Keratinocyte (primary cell): ENCODE results near the gene RALGPS2. TPM values are rescaled to one million over a fixed set of nuclear protein-coding genes. Genes with fewer than 3 reads are reported as not detected.

Experiments
- DNase-seq: peaks from one replicate; pipeline ENCODE4 v3.0.0-alpha.2; 2011; ENCODE audit warnings: low read depth, missing footprints, low spot score
- FAIRE-seq: peaks from 2 replicates; lab custom pipeline; 2011; peaks lifted over from hg19 to GRCh38; lab: Jason Lieb, UNC
- H2AFZ ChIP-seq: 2 replicates; pipeline ENCODE4 v1.6.0; 2012; ENCODE audit warnings: low read length, control low read depth, inconsistent platforms; ENCODE audit not compliant: control insufficient read depth
- H3K27ac ChIP-seq: 2 replicates; pipeline ENCODE4 v1.5.1; 2011; ENCODE audit warnings: low read length; ENCODE audit not compliant: control insufficient read depth, insufficient read depth
- H3K27me3 ChIP-seq: 3 replicates; pipeline ENCODE4 v1.6.0; 2011; ENCODE audit warnings: low read length; ENCODE audit not compliant: control insufficient read depth, insufficient read depth; ENCODE audit errors: extremely low read depth
- H3K36me3 ChIP-seq, 2 experiments: 2 replicates in 1 of 2; 3 replicates in 1 of 2; pipeline ENCODE4 v1.5.1; 2011; ENCODE audit warnings: low read length in 2 of 2, mild to moderate bottlenecking in 1 of 2; ENCODE audit not compliant: control insufficient read depth in 2 of 2, insufficient read depth in 2 of 2; ENCODE audit errors: extremely low read depth in 1 of 2
- H3K4me1 ChIP-seq: 3 replicates; pipeline ENCODE4 v1.5.1; 2011; ENCODE audit warnings: low read length; ENCODE audit not compliant: control insufficient read depth, insufficient read depth; ENCODE audit errors: extremely low read depth
- H3K4me2 ChIP-seq: 3 replicates; pipeline ENCODE4 v1.6.0; 2011; ENCODE audit warnings: low read depth, low read length; ENCODE audit not compliant: control insufficient read depth, insufficient read depth; ENCODE audit errors: extremely low read depth
- H3K4me3 ChIP-seq, 3 experiments: fragments of 200-600 bp in 1 of 3; sonication (generic) in 1 of 3; 2 replicates in 2 of 3; 3 replicates in 1 of 3; pipeline ENCODE4 v1.5.1; 2011 to 2016; ENCODE audit warnings: low read length in 3 of 3, mild to moderate bottlenecking in 3 of 3, control low read depth in 2 of 3, inconsistent platforms in 1 of 3, low read depth in 1 of 3, mixed read lengths in 1 of 3, mixed run types in 1 of 3, moderate library complexity in 1 of 3; ENCODE audit not compliant: control insufficient read depth in 2 of 3, insufficient read depth in 2 of 3; ENCODE audit errors: extremely low read depth in 1 of 3
- H3K79me2 ChIP-seq: 2 replicates; pipeline ENCODE4 v1.6.0; 2012; ENCODE audit warnings: low read length; ENCODE audit not compliant: control insufficient read depth, insufficient read depth
- H3K9ac ChIP-seq: 3 replicates; pipeline ENCODE4 v1.6.0; 2011; ENCODE audit warnings: low read length; ENCODE audit not compliant: control insufficient read depth, insufficient read depth; ENCODE audit errors: extremely low read depth
- H3K9me1 ChIP-seq: 3 replicates; pipeline ENCODE4 v1.6.0; 2011; ENCODE audit warnings: low read length; ENCODE audit not compliant: control insufficient read depth, insufficient read depth; ENCODE audit errors: extremely low read depth
- H3K9me3 ChIP-seq: 2 replicates; pipeline ENCODE4 v1.5.1; 2012; ENCODE audit warnings: low read depth, low read length; ENCODE audit not compliant: control insufficient read depth
- H4K20me1 ChIP-seq: 3 replicates; pipeline ENCODE4 v1.6.0; 2011; ENCODE audit warnings: low read length; ENCODE audit not compliant: control insufficient read depth, insufficient read depth; ENCODE audit errors: extremely low read depth
- EZH2 ChIP-seq: IDR thresholded peaks from one replicate; pipeline ENCODE4 v1.6.1; 2012; ENCODE audit warnings: inconsistent platforms, mild to moderate bottlenecking, low read length, moderate library complexity
- dilution Hi-C: fragments of 300-500 bp; cut with MboI; formaldehyde crosslinking; loops from one replicate; pipeline ENCODE4 v1.7.0; 2020; ENCODE audit warnings: low sequenced_read_pairs; ENCODE audit not compliant: extremely low pct_ligation_motif_present
- polyA plus RNA-seq, 5 experiments: library from polyadenylated mRNA; depleted of rRNA in 3 of 5; stranded (reverse) in 3 of 5; stranded (forward) in 1 of 5; unstranded in 1 of 5; fragments of >200 nt; gene quantifications; 1 replicate in 1 of 5; 2 replicates in 3 of 5; 3 replicates in 1 of 5; pipeline versions ENCODE4 v1.2.1 to v1.2.3, GENCODE V29; 2011 to 2012; ENCODE audit warnings: missing spikeins in 2 of 5, low read depth in 1 of 5, low replicate concordance in 1 of 5
- TF ChIP-seq, protein P1 (sequence below), 3 experiments: IDR thresholded peaks in 1 of 3; conservative IDR thresholded peaks in 1 of 3; optimal IDR thresholded peaks in 1 of 3; 2 replicates in 2 of 3; 3 replicates in 1 of 3; pipeline versions ENCODE3 to v1.5.1; 2011; ENCODE audit warnings: low read length in 3 of 3, mild to moderate bottlenecking in 3 of 3, moderate library complexity in 2 of 3, control low read depth in 1 of 3, inconsistent platforms in 1 of 3; ENCODE audit not compliant: insufficient read depth in 2 of 3; ENCODE audit errors: extremely low read depth in 1 of 3

RALGPS2 gene
- polyA plus RNA-seq, 1 donor (not counting 4 experiments of a cell fraction or from before 2014, with no cell fraction given) = 14.8 TPM

DNA sequence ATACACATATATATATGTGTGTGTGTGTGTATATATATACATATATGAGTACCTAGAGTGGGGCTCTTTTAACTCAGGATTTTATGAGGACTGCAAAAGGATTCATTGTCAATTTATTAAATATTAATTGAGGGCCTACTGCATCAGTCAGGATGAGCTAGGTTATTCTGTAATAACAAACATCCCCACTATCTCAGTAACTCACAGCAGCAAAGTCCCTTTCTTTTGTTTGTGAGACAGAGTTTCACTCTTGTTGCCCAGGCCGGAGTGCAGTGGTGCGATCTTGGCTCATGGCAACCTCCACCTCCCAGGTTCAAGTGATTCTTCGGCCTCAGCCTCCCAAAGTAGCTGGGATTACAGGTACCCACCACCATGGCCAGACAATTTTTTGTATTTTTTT lies 236.8 kb downstream of the RALGPS2 start:
- Histone ChIP-seq H3K27me3 (no peaks in the 10 kb centered on the region), H3K27ac (no peak overlapping the region), H4K20me1 (no peaks in the 10 kb centered on the region), H3K36me3 (no peaks in the 10 kb centered on the region), H3K9me1 (no peaks in the 10 kb centered on the region), H3K9me3 (no peaks in the 10 kb centered on the region), H3K4me1 (no peaks in the 10 kb centered on the region), H3K79me2 (no peaks in the 10 kb centered on the region), H3K9ac (no peak overlapping the region), H2AFZ (no peak overlapping the region), H3K4me2 (no peak overlapping the region), H3K4me3 (no peak overlapping the region)
- TF ChIP-seq EZH2 = no peak
- TF ChIP-seq, protein P1, sequence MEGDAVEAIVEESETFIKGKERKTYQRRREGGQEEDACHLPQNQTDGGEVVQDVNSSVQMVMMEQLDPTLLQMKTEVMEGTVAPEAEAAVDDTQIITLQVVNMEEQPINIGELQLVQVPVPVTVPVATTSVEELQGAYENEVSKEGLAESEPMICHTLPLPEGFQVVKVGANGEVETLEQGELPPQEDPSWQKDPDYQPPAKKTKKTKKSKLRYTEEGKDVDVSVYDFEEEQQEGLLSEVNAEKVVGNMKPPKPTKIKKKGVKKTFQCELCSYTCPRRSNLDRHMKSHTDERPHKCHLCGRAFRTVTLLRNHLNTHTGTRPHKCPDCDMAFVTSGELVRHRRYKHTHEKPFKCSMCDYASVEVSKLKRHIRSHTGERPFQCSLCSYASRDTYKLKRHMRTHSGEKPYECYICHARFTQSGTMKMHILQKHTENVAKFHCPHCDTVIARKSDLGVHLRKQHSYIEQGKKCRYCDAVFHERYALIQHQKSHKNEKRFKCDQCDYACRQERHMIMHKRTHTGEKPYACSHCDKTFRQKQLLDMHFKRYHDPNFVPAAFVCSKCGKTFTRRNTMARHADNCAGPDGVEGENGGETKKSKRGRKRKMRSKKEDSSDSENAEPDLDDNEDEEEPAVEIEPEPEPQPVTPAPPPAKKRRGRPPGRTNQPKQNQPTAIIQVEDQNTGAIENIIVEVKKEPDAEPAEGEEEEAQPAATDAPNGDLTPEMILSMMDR (optimal IDR thresholded peaks at IDR 0.05 in 1 of 3, IDR thresholded peaks at IDR 0.05 in 1 of 3, conservative IDR thresholded peaks at IDR 0.05 in 1 of 3; ENCODE audit: extremely low read depth in 1 of 3, insufficient read depth in 2 of 3, low read length in 3 of 3) = no peak
- dilution Hi-C loops = no loop called here
- FAIRE-seq = no peak
- DNase-seq = no peak

DNA sequence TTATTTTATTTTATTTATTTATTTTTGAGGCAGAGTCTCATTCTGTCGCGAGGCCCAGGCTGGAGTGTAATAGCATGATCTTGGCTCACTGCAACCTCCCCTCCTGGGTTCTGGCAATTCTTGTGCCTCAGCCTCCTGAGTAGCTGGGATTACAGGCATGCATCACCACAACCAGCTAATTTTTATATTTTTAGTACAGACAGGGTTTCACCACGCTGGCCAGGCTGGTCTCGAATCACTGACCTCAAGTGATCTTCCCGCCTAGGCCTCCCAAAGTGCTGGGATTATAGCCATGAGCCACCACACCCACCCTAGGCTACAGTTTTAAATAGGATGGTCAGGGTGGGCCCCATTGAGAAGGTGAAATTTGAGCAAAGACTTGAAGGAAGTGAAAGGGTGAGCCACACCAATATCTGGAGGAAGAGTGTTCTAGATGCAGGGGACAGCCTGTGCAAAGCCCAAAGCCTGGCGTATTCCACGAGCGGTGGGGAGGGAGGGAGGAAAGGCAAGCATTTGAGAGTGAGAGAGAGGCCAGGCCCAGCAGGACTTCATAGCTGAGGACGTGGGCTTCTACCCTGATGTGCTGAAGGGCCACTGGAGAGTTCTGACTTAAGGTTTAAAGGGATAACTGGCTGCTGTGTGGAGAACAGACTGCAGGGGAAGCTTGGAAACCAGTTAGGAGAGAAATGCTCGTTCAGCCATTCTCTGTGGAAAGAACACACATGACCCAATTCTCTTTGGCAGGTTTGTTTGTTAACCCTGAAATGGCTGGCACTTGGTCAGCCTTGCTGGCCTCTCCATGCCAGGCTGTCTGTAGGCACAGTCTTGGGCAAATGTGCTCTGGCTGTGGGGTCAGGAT lies 238.0 kb downstream of the RALGPS2 start:
- H3K9me3 ChIP-seq = no peaks in the 10 kb centered on the region
- no peaks in the 10 kb centered on the region for H3K27me3 ChIP-seq
- DNase-seq (no peak), FAIRE-seq (no peak)
- no peaks in the 10 kb centered on the region for H3K4me1 ChIP-seq
- H3K4me2 ChIP-seq = no peak overlapping the region
- H3K36me3 ChIP-seq = no peaks in the 10 kb centered on the region
- H3K79me2 ChIP-seq = no peaks in the 10 kb centered on the region
- H3K27ac ChIP-seq = no peak overlapping the region
- dilution Hi-C loops = no loop called here
- TF ChIP-seq EZH2 = no peak
- no peaks in the 10 kb centered on the region for H4K20me1 ChIP-seq
- H3K9ac ChIP-seq = no peak overlapping the region
- H2AFZ ChIP-seq = no peak overlapping the region
- no peaks in the 10 kb centered on the region for H3K9me1 ChIP-seq
- H3K4me3 ChIP-seq = no peak overlapping the region
